HepG2 (cell line): ENCODE data around the gene ATP5MK. TPM values are rescaled to one million over a fixed set of nuclear protein-coding genes. Genes with fewer than 3 reads are reported as not detected.
A peak's percentile ranks its signal among the peaks of the same experiment; 100 is the strongest.

Experiments
- ATAC-seq: fragments of 200-7000 bp; cut with Tn5 transposase; 3 replicates; pipeline ENCODE4 v1.9.1; 2020; ENCODE audit warnings: mild to moderate bottlenecking, moderate library complexity
- BruUV-seq: library from RNA; stranded (reverse); fragments of 400-500 nt; replicated peaks from 2 replicates; lab custom pipeline; 2021; lab: Mats Ljungman, UMichigan
- CTCF ChIA-PET: fragments of 300-600 bp; formaldehyde crosslinking; extraction: SDS; loops from one replicate; lab custom pipeline; 2021; ENCODE audit warnings: low total read pairs, inconsistent platforms, low intra/inter-chr PET ratio; lab: Yijun Ruan, JAX
- POLR2A ChIA-PET: fragments of 350-600 bp; sonication (Branson Sonifier 250); formaldehyde crosslinking; loops from one replicate; lab custom pipeline; 2020; ENCODE audit warnings: antibody characterized with exemption, inconsistent platforms; lab: Yijun Ruan, JAX
- DNase-seq: peaks from one replicate; pipeline ENCODE4 v3.0.0-alpha.2; 2015; ENCODE audit warnings: low spot score
- FAIRE-seq: peaks from 3 replicates; lab custom pipeline; 2011; peaks lifted over from hg19 to GRCh38; lab: Jason Lieb, UNC
- H2AFZ ChIP-seq: one replicate; pipeline ENCODE4 v1.6.1; 2011; ENCODE audit warnings: low read length, inconsistent platforms
- H3K27ac ChIP-seq: fragments of 300-600 bp; 3 replicates; pipeline ENCODE4 v1.8.0; 2011; ENCODE audit warnings: mixed run types, mild to moderate bottlenecking, mixed read lengths, low read length, inconsistent platforms; ENCODE audit not compliant: insufficient read depth; ENCODE audit errors: extremely low read length
- H3K27me3 ChIP-seq, 2 experiments: fragments of 200-600 bp in 1 of 2; 2 replicates in 1 of 2; 3 replicates in 1 of 2; pipeline versions ENCODE4 v1.6.0 to v1.8.0; 2011; ENCODE audit warnings: low read length in 2 of 2, mild to moderate bottlenecking in 2 of 2, moderate library complexity in 2 of 2, inconsistent platforms in 1 of 2; ENCODE audit not compliant: insufficient read depth in 2 of 2, control insufficient read depth in 1 of 2
- H3K36me3 ChIP-seq, 2 experiments: fragments of 200-600 bp in 1 of 2; replicated peaks in 1 of 2; 2 replicates in 1 of 2; 3 replicates in 1 of 2; pipeline versions ENCODE4 v1.5.1 to v1.8.0; 2011; ENCODE audit warnings: low read length in 2 of 2, inconsistent platforms in 1 of 2; ENCODE audit not compliant: insufficient read depth in 2 of 2, control insufficient read depth in 1 of 2
- H3K4me1 ChIP-seq: 2 replicates; pipeline ENCODE4 v1.5.1; 2012; ENCODE audit warnings: low read length, inconsistent platforms; ENCODE audit not compliant: insufficient read depth
- H3K4me2 ChIP-seq: 2 replicates; pipeline ENCODE4 v1.6.0; 2011; ENCODE audit warnings: low read depth, low read length, inconsistent platforms
- H3K4me3 ChIP-seq, 3 experiments: fragments of 200-600 bp in 1 of 3; sonication (generic), shearing (Covaris generic) in 1 of 3; replicated peaks in 1 of 3; 2 replicates each; pipeline ENCODE4 v1.5.1; 2011 to 2016; ENCODE audit warnings: low read length in 3 of 3, inconsistent platforms in 2 of 3, low read depth in 2 of 3, mild to moderate bottlenecking in 2 of 3, control low read depth in 1 of 3, mixed read lengths in 1 of 3; ENCODE audit not compliant: insufficient read depth in 1 of 3
- H3K79me2 ChIP-seq: one replicate; pipeline ENCODE4 v1.6.1; 2011; ENCODE audit warnings: low read length, inconsistent platforms; ENCODE audit not compliant: insufficient read depth
- H3K9ac ChIP-seq: 2 replicates; pipeline ENCODE4 v1.6.0; 2011; ENCODE audit warnings: mild to moderate bottlenecking, low read depth, low read length, inconsistent platforms; ENCODE audit not compliant: insufficient read depth
- H3K9me3 ChIP-seq: 2 replicates; pipeline ENCODE4 v1.5.1; 2012; ENCODE audit warnings: mild to moderate bottlenecking, low read length
- H4K20me1 ChIP-seq: 2 replicates; pipeline ENCODE4 v1.6.0; 2011; ENCODE audit warnings: inconsistent platforms, mild to moderate bottlenecking, low read length, moderate library complexity; ENCODE audit not compliant: insufficient read depth
- ARHGAP35 ChIP-seq: sonication (generic); formaldehyde crosslinking; IDR thresholded peaks from 2 replicates; pipeline ENCODE4 v1.9.0; 2022; ENCODE audit warnings: mild to moderate bottlenecking, inconsistent platforms, moderate library complexity, missing genetic modification reagents, borderline replicate concordance
- CREM ChIP-seq, 2 experiments: sonication (generic) in 1 of 2; formaldehyde crosslinking in 1 of 2; IDR thresholded peaks; 2 replicates each; pipeline versions ENCODE4 v1.4.0 to v1.6.1; 2016 to 2020; ENCODE audit warnings: antibody characterized with exemption in 1 of 2, mild to moderate bottlenecking in 1 of 2, missing genetic modification reagents in 1 of 2
- DZIP1 ChIP-seq: sonication (generic); formaldehyde crosslinking; IDR thresholded peaks from 2 replicates; pipeline ENCODE4 v1.5.0; 2020; ENCODE audit warnings: mild to moderate bottlenecking, missing genetic modification reagents
- GABPA ChIP-seq, 2 experiments: IDR thresholded peaks; 2 replicates each; pipeline ENCODE4 v1.6.1; 2011 to 2016; ENCODE audit warnings: low read depth in 2 of 2, low read length in 1 of 2, missing biosample characterization in 1 of 2, missing genetic modification characterization in 1 of 2
- LCORL ChIP-seq, 2 experiments: fragments of 450-650 bp in 1 of 2; sonication (generic) in 1 of 2; formaldehyde crosslinking in 1 of 2; IDR thresholded peaks; 2 replicates each; pipeline versions ENCODE4 v1.5.0 to v1.6.1; 2017 to 2020; ENCODE audit warnings: antibody characterized with exemption in 1 of 2, missing genetic modification reagents in 1 of 2
- LRRFIP1 ChIP-seq: sonication (generic); formaldehyde crosslinking; conservative IDR thresholded peaks from 2 replicates; pipeline ENCODE4 v1.4.0; 2020; ENCODE audit warnings: missing genetic modification reagents
- REST ChIP-seq, 2 experiments: IDR thresholded peaks; 2 replicates each; pipeline ENCODE4 v1.6.1; 2011 to 2012; ENCODE audit warnings: low read length in 2 of 2, borderline replicate concordance in 1 of 2, low read depth in 1 of 2, mild to moderate bottlenecking in 1 of 2, moderate library complexity in 1 of 2
- TMF1 ChIP-seq: sonication (generic); formaldehyde crosslinking; IDR thresholded peaks from 2 replicates; pipeline ENCODE4 v1.8.1; 2022; ENCODE audit warnings: low read depth, missing genetic modification reagents
- ZNF235 ChIP-seq: sonication (generic); formaldehyde crosslinking; IDR thresholded peaks from 2 replicates; pipeline ENCODE4 v1.8.1; 2023; ENCODE audit warnings: mild to moderate bottlenecking, missing genetic modification reagents, borderline replicate concordance
- ZNF546 ChIP-seq: sonication (generic); formaldehyde crosslinking; conservative IDR thresholded peaks from 2 replicates; pipeline ENCODE4 v1.8.1; 2023; ENCODE audit warnings: mild to moderate bottlenecking, missing genetic modification reagents
- ZSCAN20 ChIP-seq: sonication (generic); formaldehyde crosslinking; IDR thresholded peaks from 2 replicates; pipeline ENCODE4 v1.4.0; 2020; ENCODE audit warnings: missing genetic modification reagents, mild to moderate bottlenecking, borderline replicate concordance
- WGBS: methylation state at CpG from one replicate; pipeline ENCODE4 v1.1.6; 2017; ENCODE audit warnings: low lambda C conversion rate; 5-methylcytosine and 5-hydroxymethylcytosine counted together
- in situ Hi-C: cut with HindIII; loops from 2 replicates; pipeline ENCODE4 v1.10.0; 2017; ENCODE audit warnings: low pct_unique_long_range_greater_than_20kb; ENCODE audit not compliant: extremely low pct_ligation_motif_present
- intact Hi-C: fragments of 100-400 bp; cut with micrococcal nuclease; formaldehyde crosslinking; loops from one replicate; pipeline ENCODE4 v1.10.0; 2022; ENCODE audit not compliant: unreplicated experiment
- polyA plus RNA-seq, 8 experiments: library from polyadenylated mRNA; depleted of rRNA in 3 of 8; stranded (reverse) in 7 of 8; unstranded in 1 of 8; fragments of >200 nt; fragmentation: Illumina TruSeq in 4 of 8; extraction: Trizol in 4 of 8; gene quantifications; 2 replicates each; pipeline versions ENCODE4 v1.2.1 to v1.2.3, GENCODE V29; 2011 to 2016; ENCODE audit warnings: low read depth in 4 of 8, missing spikeins in 1 of 8, mixed read lengths in 1 of 8; ENCODE audit not compliant: insufficient read depth in 1 of 8
- total RNA-seq, 5 experiments: library from RNA; depleted of rRNA; stranded (reverse); fragments of >200 nt; fragmentation: Illumina TruSeq; extraction: Trizol; gene quantifications; 2 replicates each; pipeline ENCODE4 v1.2.3, GENCODE V29; 2016; ENCODE audit warnings: low read depth in 1 of 5

ATP5MK gene
- total and polyA plus RNA-seq, 2 of the 13 experiments (the other 11 are each of a cell fraction or from before 2014, with no cell fraction given) = 312 to 517 TPM

GRCh38 chr10:103367782-103368518, 28.3 kb downstream of the ATP5MK start, which contains the start of gene TAF5:
TAF5 (plus strand) TSS chr10:103367976; CDS start chr10:103367990, 14 bp downstream.
- peak within 1 kb of the TSS; percentile 70 for H3K4me2 ChIP-seq
- ATAC-seq (peak; percentile 81), DNase-seq (peak; percentile 94), FAIRE-seq (peak; percentile 87)
- no peaks in the 10 kb centered on the region for H4K20me1 ChIP-seq
- H3K4me1 ChIP-seq = peaks cover 25% of the 10 kb centered on the region
- no TSS peak for BruUV-seq
- peak within 1 kb of the TSS; percentile 73 for H2AFZ ChIP-seq
- peak within 1 kb of the TSS; percentile 82 to 97 (median 95) for H3K4me3 ChIP-seq
- intact Hi-C loops (loop anchor here (2.0 kb wide), 1 partner anchor 27 kb away; no protein-coding TSS in a partner anchor), in situ Hi-C loops (no loop called here)
- POLR2A ChIA-PET = interaction anchor here (1.0 to 3.1 kb wide), 4 partner anchors 11 to 28 kb away, joined by 4 to 18 read pairs (median 8); partner anchors contain the start of genes ATP5MK, PCGF6 and PDCD11
- H3K9me3 ChIP-seq = no peaks in the 10 kb centered on the region
- peak within 1 kb of the TSS; percentile 73 for H3K27ac ChIP-seq
- WGBS = 2% methylated on average over 31 of the region's 81 CpGs
- CTCF ChIA-PET = no interaction called here
- no peaks in the 10 kb centered on the region; a peak in 1 of 5 replicates for H3K27me3 ChIP-seq
- H3K79me2 ChIP-seq = peaks cover 4% of the 10 kb centered on the region
- H3K9ac ChIP-seq = peak within 1 kb of the TSS; percentile 85
- no peaks in the 10 kb centered on the region for H3K36me3 ChIP-seq
- peak; percentile 21; the same call in 1 of the 2 replicates for TF ChIP-seq GABPA (IDR thresholded peaks at IDR 0.05; ENCODE audit: low read depth, low read length)
- peak; percentile 81 for TF ChIP-seq GABPA (CRISPR knock-in tag; IDR thresholded peaks at IDR 0.05; ENCODE audit: low read depth)
- no peak for TF ChIP-seq LRRFIP1 (CRISPR knock-in tag)
- TF ChIP-seq CREM (IDR thresholded peaks at IDR 0.05) = peak; percentile 44; the same call in 1 of the 2 replicates
- no peak for TF ChIP-seq CREM (CRISPR knock-in tag; IDR thresholded peaks at IDR 0.05)
- TF ChIP-seq ZSCAN20 (CRISPR knock-in tag) = peak; percentile 59; the same call in 1 of the 2 replicates
- peak; percentile 98 for TF ChIP-seq ZNF235
- TF ChIP-seq LCORL (IDR thresholded peaks at IDR 0.05) = no peak
- TF ChIP-seq LCORL (CRISPR knock-in tag; IDR thresholded peaks at IDR 0.05) = peak; percentile 64; the same call in 1 of the 2 replicates
- peak; percentile 33; the same call in 1 of the 2 replicates for TF ChIP-seq DZIP1
- 0 out of 2 replicates have a peak, but pooled peaks have one; percentile 48 for TF ChIP-seq ZNF546
- TF ChIP-seq REST (IDR thresholded peaks at IDR 0.05; ENCODE audit: borderline replicate concordance in 1 of 2, low read depth in 1 of 2, low read length in 2 of 2) = peak in 1 of 2 experiments; percentile 85; a peak in 2 of 4 replicates
- TF ChIP-seq ARHGAP35 = peak; percentile 61
- peak; percentile 84 for TF ChIP-seq TMF1 (CRISPR knock-in tag)
